GM23248 (cell line): ENCODE measurements around the gene GTF3C2. TPM values are rescaled to one million over a fixed set of nuclear protein-coding genes. Genes with fewer than 3 reads are reported as not detected.
"Not testable (repeated sequence)": the region's sequence is repeated elsewhere in the genome, so short reads cannot be mapped to it uniquely, and the experiment has no call there.

Experiments used
- DNase-seq: peaks from one replicate; pipeline ENCODE4 v3.0.0-alpha.2; 2015
- H2AFZ ChIP-seq: fragments of 200-600 bp; sonication (generic); 2 replicates; pipeline ENCODE4 v1.6.1; 2016; ENCODE audit warnings: antibody characterized with exemption
- H3F3A ChIP-seq: fragments of 200-600 bp; sonication (generic); 2 replicates; pipeline ENCODE4 v1.6.1; 2016; ENCODE audit warnings: mild to moderate bottlenecking, antibody characterized with exemption, mixed run types; ENCODE audit not compliant: insufficient read depth
- H3K27ac ChIP-seq: fragments of 200-600 bp; sonication (generic); 2 replicates; pipeline ENCODE4 v1.5.1; 2016; ENCODE audit warnings: mild to moderate bottlenecking
- H3K27me3 ChIP-seq: fragments of 200-600 bp; sonication (generic); replicated peaks from 2 replicates; pipeline ENCODE4 v1.6.1; 2016; ENCODE audit warnings: mild to moderate bottlenecking; ENCODE audit not compliant: insufficient read depth
- H3K36me3 ChIP-seq: fragments of 200-600 bp; sonication (generic); 2 replicates; pipeline ENCODE4 v1.6.1; 2016; ENCODE audit warnings: low read depth, mild to moderate bottlenecking
- H3K4me1 ChIP-seq: fragments of 200-600 bp; sonication (generic); 2 replicates; pipeline ENCODE4 v1.6.1; 2016; ENCODE audit warnings: mild to moderate bottlenecking; ENCODE audit not compliant: insufficient read depth
- H3K4me2 ChIP-seq: fragments of 200-600 bp; sonication (generic); one replicate; pipeline ENCODE4 v1.6.1; 2016; ENCODE audit warnings: mild to moderate bottlenecking; ENCODE audit not compliant: unreplicated experiment
- H3K4me3 ChIP-seq: fragments of 200-600 bp; sonication (generic); 2 replicates; pipeline ENCODE4 v1.5.1; 2016; ENCODE audit warnings: mild to moderate bottlenecking
- H3K79me2 ChIP-seq: fragments of 200-600 bp; sonication (generic); 2 replicates; pipeline ENCODE4 v1.6.1; 2016; ENCODE audit warnings: mild to moderate bottlenecking; ENCODE audit not compliant: insufficient read depth
- H3K9ac ChIP-seq: fragments of 200-600 bp; sonication (generic); 2 replicates; pipeline ENCODE4 v1.6.1; 2016; ENCODE audit warnings: mild to moderate bottlenecking
- H3K9me2 ChIP-seq: fragments of 200-600 bp; sonication (generic); 2 replicates; pipeline ENCODE4 v1.6.1; 2016; ENCODE audit warnings: mixed run types, mild to moderate bottlenecking, moderate library complexity; ENCODE audit not compliant: insufficient read depth
- H3K9me3 ChIP-seq: fragments of 200-600 bp; sonication (generic); one replicate; pipeline ENCODE4 v1.6.1; 2017; ENCODE audit warnings: low read depth
- H4K20me1 ChIP-seq: fragments of 200-600 bp; sonication (generic); 2 replicates; pipeline ENCODE4 v1.6.0; 2016; ENCODE audit not compliant: insufficient read depth
- EZH2 ChIP-seq: fragments of 200-600 bp; sonication (generic); IDR thresholded peaks from 2 replicates; pipeline ENCODE4 v1.6.1; 2018; ENCODE audit warnings: antibody characterized with exemption, mild to moderate bottlenecking; ENCODE audit not compliant: insufficient read depth, poor library complexity, severe bottlenecking
- EZH2phosphoT487 ChIP-seq: fragments of 200-600 bp; sonication (generic); IDR thresholded peaks from 2 replicates; pipeline ENCODE4 v1.6.1; 2018; ENCODE audit warnings: antibody characterized with exemption, moderate library complexity, mild to moderate bottlenecking, low read depth; ENCODE audit not compliant: insufficient read depth
- WGBS, 2 experiments: methylation state at CpG; one replicate each; pipeline ENCODE4 v1.1.6; 2015 to 2017; ENCODE audit warnings: low lambda C conversion rate in 2 of 2, low coverage in 1 of 2; ENCODE audit errors: missing lambda C conversion rate in 2 of 2; 5-methylcytosine and 5-hydroxymethylcytosine counted together
- in situ Hi-C: fragments of 300-500 bp; cut with MboI; formaldehyde crosslinking; loops from 2 replicates; pipeline ENCODE4 v1.15.0; 2020
- polyA plus RNA-seq: library from polyadenylated mRNA; unstranded; fragments of >200 nt; fragmentation: Nextera tagmentation; extraction: Ambion mirVana; gene quantifications from 2 replicates; pipeline ENCODE4 v1.2.1, GENCODE V29; 2016
- total RNA-seq: library from RNA; depleted of rRNA; stranded (reverse); fragments of >200 nt; shearing (Covaris generic); gene quantifications from 2 replicates; pipeline ENCODE4 v1.2.3, GENCODE V29; 2014

Gene GTF3C2
- total and polyA plus RNA-seq, 2 experiments from 2014 or later = 22.6 to 26.4 TPM

DNA sequence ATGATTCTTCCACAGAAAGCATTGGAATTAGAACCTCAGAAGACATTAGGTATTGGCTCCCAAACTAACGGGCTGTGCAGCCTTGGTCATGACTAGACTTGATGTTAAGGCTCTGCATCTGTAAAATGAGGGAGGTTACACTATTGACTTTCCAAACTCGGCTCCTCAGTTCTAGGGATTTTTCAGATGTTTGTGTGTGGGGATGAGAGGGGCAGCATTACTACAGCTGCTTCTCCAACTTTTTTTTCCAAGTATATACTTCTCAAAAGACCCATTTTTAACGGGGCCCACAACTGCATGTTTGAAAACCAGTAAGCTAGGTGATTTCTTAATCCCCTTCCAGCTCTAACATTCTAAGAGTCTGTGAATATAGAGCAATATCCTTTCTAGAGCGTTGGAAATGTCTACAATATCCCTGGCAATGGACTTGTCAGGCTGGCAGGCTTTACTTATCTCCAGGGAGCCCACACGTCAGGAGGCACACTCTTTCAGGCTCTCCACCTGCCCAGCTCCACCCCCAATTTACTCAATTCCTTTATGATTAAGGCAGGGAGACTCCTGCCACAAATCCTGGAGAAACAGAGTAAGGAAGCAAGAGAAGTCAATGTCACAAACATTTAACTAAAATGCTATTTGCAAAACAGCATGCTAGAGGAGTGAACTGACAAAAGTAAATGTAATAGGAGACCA is 32.8 kb downstream of the GTF3C2 start:
- Histone ChIP-seq H3K27ac (peak overlapping the region; percentile 96), H3K79me2 (peaks cover 28% of the 10 kb centered on the region), H3F3A (peaks cover 30% of the 10 kb centered on the region), H3K9ac (peak overlapping the region; percentile 100), H4K20me1 (no peaks in the 10 kb centered on the region), H3K9me3 (no peaks in the 10 kb centered on the region), H2AFZ (peak overlapping the region; percentile 91), H3K4me3 (peak overlapping the region; percentile 97), H3K4me1 (peaks cover 23% of the 10 kb centered on the region), H3K27me3 (no peaks in the 10 kb centered on the region), H3K9me2 (no peaks in the 10 kb centered on the region), H3K36me3 (no peaks in the 10 kb centered on the region), H3K4me2 (peak overlapping the region; percentile 98)
- no peak for TF ChIP-seq EZH2phosphoT487
- TF ChIP-seq EZH2 = no peak
- in situ Hi-C loops = no loop called here
- 11 to 14% methylated on average over 5 of the region's 5 CpGs for WGBS, 2 experiments
- DNase-seq = peak; percentile 26

GRCh38 chr2:27322766-27323595 is 33.6 kb downstream of the GTF3C2 start, which contains the start of gene MPV17:
TSS of gene MPV17 (minus strand) at chr2:27323097. CDS start at chr2:27322517, 580 bp downstream.
- peaks cover 30% of the 10 kb centered on the region for H3F3A ChIP-seq
- peak within 1 kb of the TSS; percentile 91 for H2AFZ ChIP-seq
- no peaks in the 10 kb centered on the region for H3K36me3 ChIP-seq
- no peaks in the 10 kb centered on the region for H3K9me3 ChIP-seq
- H3K4me3 ChIP-seq = peak within 1 kb of the TSS; percentile 97
- no peaks in the 10 kb centered on the region for H3K27me3 ChIP-seq
- peaks cover 23% of the 10 kb centered on the region for H3K4me1 ChIP-seq
- in situ Hi-C loops = no loop called here
- H3K9me2 ChIP-seq = no peaks in the 10 kb centered on the region
- H4K20me1 ChIP-seq = no peaks in the 10 kb centered on the region
- H3K4me2 ChIP-seq = peak within 1 kb of the TSS; percentile 98
- H3K27ac ChIP-seq = peak within 1 kb of the TSS; percentile 96
- peak within 1 kb of the TSS; percentile 100 for H3K9ac ChIP-seq
- peaks cover 28% of the 10 kb centered on the region for H3K79me2 ChIP-seq
- TF ChIP-seq EZH2phosphoT487 (no peak), EZH2 (no peak)
- peak; percentile 98 for DNase-seq
- 1 to 2% methylated on average over 39 of the region's 39 CpGs for WGBS, 2 experiments

DNA sequence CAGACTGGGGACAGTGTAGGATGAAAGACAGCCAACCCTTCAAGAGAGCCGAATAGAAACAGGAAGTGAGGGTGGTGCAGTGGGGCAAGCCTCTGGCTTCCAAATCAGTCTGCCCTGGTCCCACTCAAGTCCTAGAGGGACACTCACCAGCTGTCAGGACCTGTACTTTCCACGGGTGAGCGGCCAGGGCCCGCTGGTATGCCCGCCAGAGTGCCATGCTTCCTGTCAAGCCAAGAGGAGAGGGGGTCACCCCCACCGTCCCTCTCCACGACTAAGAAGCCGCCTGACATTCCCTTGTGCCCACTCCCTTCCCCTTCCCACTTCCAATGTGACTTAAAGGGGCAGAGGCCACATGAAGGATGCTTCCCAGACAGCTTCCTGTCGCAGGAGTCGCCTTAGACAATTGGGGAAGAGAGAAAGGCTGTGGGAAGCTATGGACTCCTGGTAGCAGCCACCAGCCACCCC is 34.2 kb downstream of the GTF3C2 start:
- 7 to 8% methylated on average over 10 of the region's 10 CpGs for WGBS, 2 experiments
- no peaks in the 10 kb centered on the region for H3K9me2 ChIP-seq
- no peaks in the 10 kb centered on the region for H3K9me3 ChIP-seq
- TF ChIP-seq EZH2 (no peak), EZH2phosphoT487 (no peak)
- H3K4me1 ChIP-seq = peaks cover 23% of the 10 kb centered on the region
- H3K79me2 ChIP-seq = peaks cover 28% of the 10 kb centered on the region
- peak overlapping the region; percentile 98 for H3K4me2 ChIP-seq
- H3K9ac ChIP-seq = peak overlapping the region; percentile 100
- no peaks in the 10 kb centered on the region for H3K27me3 ChIP-seq
- peaks cover 30% of the 10 kb centered on the region for H3F3A ChIP-seq
- H2AFZ ChIP-seq = peak overlapping the region; percentile 91
- H3K4me3 ChIP-seq = peak overlapping the region; percentile 97
- H3K27ac ChIP-seq = peak overlapping the region; percentile 96
- H4K20me1 ChIP-seq = no peaks in the 10 kb centered on the region
- peak; percentile 48 for DNase-seq
- H3K36me3 ChIP-seq = no peaks in the 10 kb centered on the region
- in situ Hi-C loops = no loop called here

- no peaks in the 10 kb centered on the region for H3K9me3 ChIP-seq
- in situ Hi-C loops = no loop called here
Observed at GRCh38 chr2:27320958-27321543, 35.5 kb downstream of the GTF3C2 start.

GRCh38 chr2:27319839-27320238 is 36.7 kb downstream of the GTF3C2 start:
- Histone ChIP-seq H3F3A (peaks cover 30% of the 10 kb centered on the region), H3K79me2 (peaks cover 28% of the 10 kb centered on the region), H3K4me1 (peaks cover 23% of the 10 kb centered on the region)
- H3K9me3 ChIP-seq, H4K20me1 ChIP-seq, in situ Hi-C loops, H3K27ac ChIP-seq, DNase-seq, H3K4me3 ChIP-seq, H3K9me2 ChIP-seq, H3K4me2 ChIP-seq, H3K9ac ChIP-seq, H2AFZ ChIP-seq, H3K27me3 ChIP-seq, H3K36me3 ChIP-seq: not testable (repeated sequence)
- 95 to 96% methylated on average over 12 to 15 of the region's 15 CpGs for WGBS, 2 experiments

More at GRCh38 chr2:27320958-27321543, 35.5 kb downstream of the GTF3C2 start:
- Histone ChIP-seq H3K4me2 (peak overlapping the region; percentile 98), H3K27me3 (no peaks in the 10 kb centered on the region), H3K36me3 (no peaks in the 10 kb centered on the region), H3K79me2 (peaks cover 28% of the 10 kb centered on the region), H3K9me2 (no peaks in the 10 kb centered on the region), H3K4me3 (peak overlapping the region; percentile 97), H2AFZ (no peak overlapping the region), H3K27ac (peak overlapping the region; percentile 96), H3K9ac (peak overlapping the region; percentile 100), H3K4me1 (peaks cover 23% of the 10 kb centered on the region), H3F3A (peaks cover 30% of the 10 kb centered on the region), H4K20me1 (no peaks in the 10 kb centered on the region)
- DNase-seq = peak; percentile 99
- 28 to 32% methylated on average over 8 of the region's 8 CpGs for WGBS, 2 experiments
- TF ChIP-seq EZH2phosphoT487 = no peak
- no peak for TF ChIP-seq EZH2
